Keratinocyte (primary cell): ENCODE measurements around the gene ZFAND6.

Experiments
- EZH2 ChIP-seq: IDR thresholded peaks from one replicate; pipeline ENCODE4 v1.6.1; 2012; ENCODE audit warnings: inconsistent platforms, mild to moderate bottlenecking, low read length, moderate library complexity
- TF ChIP-seq, protein P1 (sequence below), 3 experiments: IDR thresholded peaks in 1 of 3; conservative IDR thresholded peaks in 1 of 3; optimal IDR thresholded peaks in 1 of 3; 2 replicates in 2 of 3; 3 replicates in 1 of 3; pipeline versions ENCODE3 to v1.5.1; 2011; ENCODE audit warnings: low read length in 3 of 3, mild to moderate bottlenecking in 3 of 3, moderate library complexity in 2 of 3, control low read depth in 1 of 3, inconsistent platforms in 1 of 3; ENCODE audit not compliant: insufficient read depth in 2 of 3; ENCODE audit errors: extremely low read depth in 1 of 3

DNA sequence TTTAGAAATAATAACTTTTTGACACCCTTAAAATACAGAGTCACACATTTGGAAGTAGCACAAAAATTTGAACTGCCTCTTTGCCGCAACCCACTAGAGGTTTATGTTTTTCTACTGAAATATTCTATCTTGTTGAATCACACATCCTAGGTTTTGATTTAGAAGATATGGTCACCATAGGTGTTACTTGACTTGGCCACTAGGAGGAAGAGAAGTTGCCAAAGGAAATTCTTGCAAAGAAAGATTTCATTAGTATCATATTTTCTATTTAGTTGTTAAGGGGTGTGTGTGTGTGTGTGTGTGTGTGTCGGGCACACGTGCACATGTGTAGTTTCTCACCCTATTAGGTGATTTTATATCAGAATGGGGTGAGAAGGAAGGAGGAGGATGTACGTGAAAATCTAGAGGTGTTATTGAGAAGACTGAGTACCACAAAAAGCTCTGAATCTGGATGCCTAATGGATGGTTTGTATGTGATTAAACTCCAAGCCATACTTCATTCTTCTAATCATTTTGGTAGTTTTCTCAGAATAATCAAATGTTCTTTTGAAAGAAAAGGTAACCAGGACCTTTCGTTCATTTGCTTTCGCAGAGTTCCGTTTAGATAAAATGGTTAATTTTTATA, 31.5 kb downstream of the ZFAND6 start:
- TF ChIP-seq, protein P1, sequence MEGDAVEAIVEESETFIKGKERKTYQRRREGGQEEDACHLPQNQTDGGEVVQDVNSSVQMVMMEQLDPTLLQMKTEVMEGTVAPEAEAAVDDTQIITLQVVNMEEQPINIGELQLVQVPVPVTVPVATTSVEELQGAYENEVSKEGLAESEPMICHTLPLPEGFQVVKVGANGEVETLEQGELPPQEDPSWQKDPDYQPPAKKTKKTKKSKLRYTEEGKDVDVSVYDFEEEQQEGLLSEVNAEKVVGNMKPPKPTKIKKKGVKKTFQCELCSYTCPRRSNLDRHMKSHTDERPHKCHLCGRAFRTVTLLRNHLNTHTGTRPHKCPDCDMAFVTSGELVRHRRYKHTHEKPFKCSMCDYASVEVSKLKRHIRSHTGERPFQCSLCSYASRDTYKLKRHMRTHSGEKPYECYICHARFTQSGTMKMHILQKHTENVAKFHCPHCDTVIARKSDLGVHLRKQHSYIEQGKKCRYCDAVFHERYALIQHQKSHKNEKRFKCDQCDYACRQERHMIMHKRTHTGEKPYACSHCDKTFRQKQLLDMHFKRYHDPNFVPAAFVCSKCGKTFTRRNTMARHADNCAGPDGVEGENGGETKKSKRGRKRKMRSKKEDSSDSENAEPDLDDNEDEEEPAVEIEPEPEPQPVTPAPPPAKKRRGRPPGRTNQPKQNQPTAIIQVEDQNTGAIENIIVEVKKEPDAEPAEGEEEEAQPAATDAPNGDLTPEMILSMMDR (optimal IDR thresholded peaks at IDR 0.05 in 1 of 3, IDR thresholded peaks at IDR 0.05 in 1 of 3, conservative IDR thresholded peaks at IDR 0.05 in 1 of 3; ENCODE audit: extremely low read depth in 1 of 3, insufficient read depth in 2 of 3, low read length in 3 of 3) = peak in 2 of 3 experiments; percentile 32 to 43
- TF ChIP-seq EZH2 = no peak
